Measurements from ENCODE around the gene PDX1.

GRCh38 chr13:27917121-27917947, 2.5 kb upstream of the PDX1 start:
- TF ChIP-seq CTCF (IDR thresholded peaks at IDR 0.05; ENCODE audit: insufficient read depth, low read length, poor library complexity, severe bottlenecking) (no peak), EZH2phosphoT487 (conservative IDR thresholded peaks at IDR 0.05; ENCODE audit: low read length) (no peak)

Data from SU-DHL-6 (cell line).